Middle frontal gyrus (tissue), 1 donor: Measurements from ENCODE around the gene NRBP1.

ENCODE experiments used
- DNase-seq: peaks from one replicate; pipeline ENCODE4 v3.0.0-alpha.2; 2015; ENCODE audit warnings: low spot score; ENCODE audit errors: extremely low spot score

The NRBP1 gene

GRCh38 chr2:27489498-27490397, 61.3 kb downstream of the NRBP1 start, which contains the start of gene IFT172:
Gene IFT172, minus strand, starts transcription at chr2:27489743. Its CDS starts 90 bp downstream, at chr2:27489653.
- DNase-seq = peak; percentile 97
